Gastroesophageal sphincter (tissue), 4 donors: ENCODE data around the gene MINDY4. TPM values are rescaled to one million over a fixed set of nuclear protein-coding genes. Genes with fewer than 3 reads are reported as not detected.

Experiments
- ATAC-seq: fragments of 150-250 bp; one replicate; pipeline ENCODE4 v1.9.1; 2016; ENCODE audit warnings: mild to moderate bottlenecking, moderate library complexity
- H3K27ac ChIP-seq, 4 donors: fragments of 200-600 bp; sonication (generic) in 3 of 4; 1 replicate in 3 of 4; 2 replicates in 1 of 4; pipeline ENCODE4 v1.5.1; 2016 to 2019
- H3K27me3 ChIP-seq: fragments of 200-600 bp; sonication (generic); one replicate; pipeline ENCODE4 v1.5.1; 2019
- H3K36me3 ChIP-seq, 2 donors: fragments of 200-600 bp; sonication (generic); one replicate each; pipeline ENCODE4 v1.5.1; 2019; ENCODE audit warnings: control low read depth in 1 of 2
- H3K4me1 ChIP-seq, 3 donors: fragments of 200-600 bp; sonication (generic); 1 replicate in 2 of 3; 2 replicates in 1 of 3; pipeline ENCODE4 v1.5.1; 2016 to 2019; ENCODE audit warnings: control low read depth in 2 of 3
- H3K4me3 ChIP-seq, 2 donors: fragments of 200-600 bp; sonication (generic); one replicate each; pipeline ENCODE4 v1.5.1; 2019; ENCODE audit warnings: mild to moderate bottlenecking in 1 of 2, moderate library complexity in 1 of 2
- H3K9me3 ChIP-seq, 3 donors: fragments of 200-600 bp; sonication (generic); one replicate each; pipeline ENCODE4 v1.5.1; 2017 to 2019; ENCODE audit warnings: control low read depth in 2 of 3
- CTCF ChIP-seq, 4 experiments: fragments of 200-600 bp in 2 of 4; fragments of 450-650 bp in 2 of 4; sonication (generic) in 1 of 4; IDR thresholded peaks; one replicate each; pipeline ENCODE4 v1.5.1; 2017 to 2019; ENCODE audit warnings: antibody characterized with exemption in 4 of 4, mild to moderate bottlenecking in 2 of 4, moderate library complexity in 2 of 4
- EP300 ChIP-seq: sonication (generic); formaldehyde crosslinking; IDR thresholded peaks from one replicate; pipeline ENCODE4 v1.6.1; 2017; ENCODE audit warnings: antibody characterized with exemption, mild to moderate bottlenecking
- POLR2A ChIP-seq, 2 donors: fragments of 450-650 bp; IDR thresholded peaks; one replicate each; pipeline ENCODE4 v1.6.1; 2017; ENCODE audit warnings: antibody characterized with exemption in 2 of 2, mild to moderate bottlenecking in 2 of 2, moderate library complexity in 1 of 2
- POLR2AphosphoS5 ChIP-seq: sonication (generic); formaldehyde crosslinking; IDR thresholded peaks from one replicate; pipeline ENCODE4 v1.6.1; 2017; ENCODE audit warnings: antibody characterized with exemption
- WGBS, 2 donors: methylation state at CpG; one replicate each; pipeline ENCODE4 v1.1.5; 2018; ENCODE audit warnings: low coverage in 1 of 2; 5-methylcytosine and 5-hydroxymethylcytosine counted together
- total RNA-seq, 4 donors: library from RNA; depleted of rRNA; stranded (reverse); fragments of >200 nt; gene quantifications; one replicate each; pipeline ENCODE4 v1.1.0, GENCODE V29; 2016

Gene MINDY4
- total RNA-seq, 4 donors from 2014 or later, result 5.6 to 31.8 (median 20.4) TPM

- WGBS, 2 donors, result 100% methylated on average over 2 of the region's 7 CpGs; no CpG with 5 or more reads in 1 of the 2 donors
- no peaks in the 10 kb centered on the region for H3K27me3 ChIP-seq
- TF ChIP-seq POLR2A (IDR thresholded peaks at IDR 0.05) (no peak), POLR2AphosphoS5 (no peak), EP300 (no peak), CTCF (IDR thresholded peaks at IDR 0.05) (no peak)
Observed at GRCh38 chr7:30726296-30727006, 44.8 kb upstream of the MINDY4 start.

GRCh38 chr7:30727061-30727945, 43.9 kb upstream of the MINDY4 start:
- TF ChIP-seq POLR2A (IDR thresholded peaks at IDR 0.05), result no peak
- no peak for TF ChIP-seq CTCF (IDR thresholded peaks at IDR 0.05)
- no peak for TF ChIP-seq EP300
- no peak for TF ChIP-seq POLR2AphosphoS5
- Histone ChIP-seq H3K4me1 (no peaks in the 10 kb centered on the region), H3K36me3 (no peaks in the 10 kb centered on the region), H3K4me3 (no peak overlapping the region), H3K27me3 (no peaks in the 10 kb centered on the region), H3K9me3 (no peaks in the 10 kb centered on the region), H3K27ac (no peak overlapping the region)
- no peak for ATAC-seq
- WGBS, 2 donors, result 28 to 50% methylated on average over 2 to 3 of the region's 8 CpGs

More at GRCh38 chr7:30726296-30727006, 44.8 kb upstream of the MINDY4 start:
- no peak overlapping the region for H3K4me3 ChIP-seq
- no peak for ATAC-seq
- no peaks in the 10 kb centered on the region for H3K9me3 ChIP-seq
- H3K27ac ChIP-seq, result no peak overlapping the region
- no peaks in the 10 kb centered on the region for H3K36me3 ChIP-seq
- no peaks in the 10 kb centered on the region for H3K4me1 ChIP-seq

GRCh38 chr7:30728591-30729100, 42.6 kb upstream of the MINDY4 start:
- ATAC-seq, result no peak
- no peaks in the 10 kb centered on the region for H3K9me3 ChIP-seq
- peaks cover 10% of the 10 kb centered on the region for H3K27me3 ChIP-seq
- H3K27ac ChIP-seq, result no peak overlapping the region
- H3K4me3 ChIP-seq, result no peak overlapping the region
- H3K36me3 ChIP-seq, result no peaks in the 10 kb centered on the region
- no peaks in the 10 kb centered on the region for H3K4me1 ChIP-seq
- 75 to 95% methylated on average over 3 to 4 of the region's 6 CpGs for WGBS, 2 donors
- no peak for TF ChIP-seq EP300
- TF ChIP-seq POLR2AphosphoS5, result no peak
- no peak for TF ChIP-seq POLR2A (IDR thresholded peaks at IDR 0.05)
- no peak for TF ChIP-seq CTCF (IDR thresholded peaks at IDR 0.05)

- Histone ChIP-seq H3K4me3 (no peak overlapping the region), H3K9me3 (no peaks in the 10 kb centered on the region), H3K36me3 (no peaks in the 10 kb centered on the region), H3K4me1 (no peaks in the 10 kb centered on the region), H3K27me3 (peaks cover 20% of the 10 kb centered on the region), H3K27ac (no peak overlapping the region)
- WGBS, 2 donors, result 46 to 50% methylated on average over 2 of the region's 2 CpGs
- no peak for ATAC-seq
- no peak for TF ChIP-seq POLR2A (IDR thresholded peaks at IDR 0.05)
- no peak for TF ChIP-seq CTCF (IDR thresholded peaks at IDR 0.05)
- no peak for TF ChIP-seq POLR2AphosphoS5
- TF ChIP-seq EP300, result no peak
Observed at GRCh38 chr7:30729642-30730041, 41.6 kb upstream of the MINDY4 start.
